ENCODE results near the gene SLC25A44. TPM values are rescaled to one million over a fixed set of nuclear protein-coding genes. Genes with fewer than 3 reads are reported as not detected.

SLC25A44 gene, protein sequence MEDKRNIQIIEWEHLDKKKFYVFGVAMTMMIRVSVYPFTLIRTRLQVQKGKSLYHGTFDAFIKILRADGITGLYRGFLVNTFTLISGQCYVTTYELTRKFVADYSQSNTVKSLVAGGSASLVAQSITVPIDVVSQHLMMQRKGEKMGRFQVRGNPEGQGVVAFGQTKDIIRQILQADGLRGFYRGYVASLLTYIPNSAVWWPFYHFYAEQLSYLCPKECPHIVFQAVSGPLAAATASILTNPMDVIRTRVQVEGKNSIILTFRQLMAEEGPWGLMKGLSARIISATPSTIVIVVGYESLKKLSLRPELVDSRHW
- 22.0 TPM for total RNA-seq (ENCODE audit: unreplicated experiment)
- long read RNA-seq, partial matches to known transcripts, result 0 of 3 reads
- long read RNA-seq, other reads (novel, unspliced or antisense), result 0 of 3 reads

DNA sequence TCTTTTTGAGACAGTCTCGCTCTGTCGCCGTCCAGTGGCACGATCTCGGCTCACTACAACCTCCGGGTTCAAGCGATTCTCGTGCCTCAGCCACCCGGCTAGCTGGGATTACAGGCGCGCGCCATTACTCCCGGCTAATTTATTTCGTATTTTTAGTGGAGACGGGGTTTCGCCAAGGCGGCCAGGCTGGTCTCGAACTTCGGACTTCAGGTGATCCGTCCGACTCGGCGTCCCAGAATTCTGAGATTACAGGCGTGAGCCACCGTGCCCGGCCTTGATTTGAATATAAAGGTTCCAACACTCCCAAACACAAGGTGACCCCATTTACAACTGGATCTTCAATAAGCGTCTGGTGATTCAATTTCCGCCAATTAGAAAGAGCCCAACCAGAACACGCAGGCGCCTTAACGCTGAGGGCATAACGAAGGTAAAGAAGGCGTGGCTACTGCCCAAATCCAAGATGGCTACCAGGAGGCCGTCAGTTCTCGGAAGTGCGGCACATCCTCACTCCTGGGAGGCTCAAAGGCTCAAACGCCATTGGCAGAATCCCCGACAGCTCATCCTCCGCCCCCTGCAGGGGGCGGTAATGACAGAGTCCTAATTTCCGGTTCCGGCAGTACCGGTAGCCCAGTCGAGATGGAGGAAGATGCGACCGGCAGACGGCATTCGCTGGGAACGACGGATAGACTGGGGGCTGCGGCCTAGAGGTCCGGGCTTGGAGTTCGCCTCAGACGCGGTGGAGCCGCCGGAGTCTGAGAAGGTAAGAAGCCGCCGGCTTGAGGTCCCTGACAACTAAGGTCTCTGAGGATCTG lies at the start of gene SLC25A44:
TSS of gene SLC25A44 (plus strand) at position 617 of the 812 bp plus-strand sequence. CDS start 5,744 bp downstream, outside the sequence.
- peak within 1 kb of the TSS; percentile 97 for H3K4me3 Mint-ChIP-seq (ENCODE audit: unreplicated experiment)
- peak; percentile 93 for DNase-seq (ENCODE audit: low spot score)
- H3K4me1 Mint-ChIP-seq (ENCODE audit: unreplicated experiment), result peaks cover 11% of the 10 kb centered on the region
- TF ChIP-seq, protein P1, sequence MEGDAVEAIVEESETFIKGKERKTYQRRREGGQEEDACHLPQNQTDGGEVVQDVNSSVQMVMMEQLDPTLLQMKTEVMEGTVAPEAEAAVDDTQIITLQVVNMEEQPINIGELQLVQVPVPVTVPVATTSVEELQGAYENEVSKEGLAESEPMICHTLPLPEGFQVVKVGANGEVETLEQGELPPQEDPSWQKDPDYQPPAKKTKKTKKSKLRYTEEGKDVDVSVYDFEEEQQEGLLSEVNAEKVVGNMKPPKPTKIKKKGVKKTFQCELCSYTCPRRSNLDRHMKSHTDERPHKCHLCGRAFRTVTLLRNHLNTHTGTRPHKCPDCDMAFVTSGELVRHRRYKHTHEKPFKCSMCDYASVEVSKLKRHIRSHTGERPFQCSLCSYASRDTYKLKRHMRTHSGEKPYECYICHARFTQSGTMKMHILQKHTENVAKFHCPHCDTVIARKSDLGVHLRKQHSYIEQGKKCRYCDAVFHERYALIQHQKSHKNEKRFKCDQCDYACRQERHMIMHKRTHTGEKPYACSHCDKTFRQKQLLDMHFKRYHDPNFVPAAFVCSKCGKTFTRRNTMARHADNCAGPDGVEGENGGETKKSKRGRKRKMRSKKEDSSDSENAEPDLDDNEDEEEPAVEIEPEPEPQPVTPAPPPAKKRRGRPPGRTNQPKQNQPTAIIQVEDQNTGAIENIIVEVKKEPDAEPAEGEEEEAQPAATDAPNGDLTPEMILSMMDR (IDR thresholded peaks at IDR 0.05; ENCODE audit: unreplicated experiment), result peak; percentile 75
- H3K9me3 Mint-ChIP-seq (ENCODE audit: unreplicated experiment), result no peaks in the 10 kb centered on the region
- peaks cover 10% of the 10 kb centered on the region for H3K27me3 Mint-ChIP-seq (ENCODE audit: unreplicated experiment)
- peak within 1 kb of the TSS; percentile 80 for H3K27ac Mint-ChIP-seq (ENCODE audit: unreplicated experiment)
- peaks cover 8% of the 10 kb centered on the region for H3K36me3 Mint-ChIP-seq (ENCODE audit: low read depth, unreplicated experiment)

- H3K4me1 Mint-ChIP-seq (ENCODE audit: unreplicated experiment), result peaks cover 14% of the 10 kb centered on the region
- TF ChIP-seq, protein P1 (IDR thresholded peaks at IDR 0.05; ENCODE audit: unreplicated experiment), result no peak
- DNase-seq (ENCODE audit: low spot score), result no peak
Observed at GRCh38 chr1:156144742-156145141, 49.2 kb upstream of the SLC25A44 start.

GRCh38 chr1:156145650-156146019 lies 48.3 kb upstream of the SLC25A44 start:
- Mint-ChIP-seq H3K27ac (ENCODE audit: unreplicated experiment) (no peak overlapping the region), H3K27me3 (ENCODE audit: unreplicated experiment) (peaks cover 11% of the 10 kb centered on the region), H3K4me3 (ENCODE audit: unreplicated experiment) (no peak overlapping the region), H3K9me3 (ENCODE audit: unreplicated experiment) (no peaks in the 10 kb centered on the region), H3K36me3 (ENCODE audit: low read depth, unreplicated experiment) (no peaks in the 10 kb centered on the region), H3K4me1 (ENCODE audit: unreplicated experiment) (peaks cover 20% of the 10 kb centered on the region)
- TF ChIP-seq, protein P1 (IDR thresholded peaks at IDR 0.05; ENCODE audit: unreplicated experiment), result no peak
- DNase-seq (ENCODE audit: low spot score), result no peak

More at GRCh38 chr1:156144742-156145141, 49.2 kb upstream of the SLC25A44 start:
- Mint-ChIP-seq H3K9me3 (ENCODE audit: unreplicated experiment) (no peaks in the 10 kb centered on the region), H3K27me3 (ENCODE audit: unreplicated experiment) (peaks cover 7% of the 10 kb centered on the region), H3K36me3 (ENCODE audit: low read depth, unreplicated experiment) (peaks cover under 1% of the 10 kb centered on the region), H3K4me3 (ENCODE audit: unreplicated experiment) (no peak overlapping the region), H3K27ac (ENCODE audit: unreplicated experiment) (no peak overlapping the region)

- Mint-ChIP-seq H3K36me3 (ENCODE audit: low read depth, unreplicated experiment) (no peaks in the 10 kb centered on the region), H3K27me3 (ENCODE audit: unreplicated experiment) (peaks cover 11% of the 10 kb centered on the region), H3K4me3 (ENCODE audit: unreplicated experiment) (no peak overlapping the region), H3K4me1 (ENCODE audit: unreplicated experiment) (peaks cover 21% of the 10 kb centered on the region), H3K9me3 (ENCODE audit: unreplicated experiment) (no peaks in the 10 kb centered on the region), H3K27ac (ENCODE audit: unreplicated experiment) (no peak overlapping the region)
- no peak for DNase-seq (ENCODE audit: low spot score)
- TF ChIP-seq, protein P1 (IDR thresholded peaks at IDR 0.05; ENCODE audit: unreplicated experiment), result peak; percentile 62
Observed at GRCh38 chr1:156146020-156146768, 47.7 kb upstream of the SLC25A44 start.

Measured in endothelial cell (in vitro differentiated cells).